Right cardiac atrium (tissue), 5 donors: ENCODE measurements around the gene FCER1A. TPM values are rescaled to one million over a fixed set of nuclear protein-coding genes. Genes with fewer than 3 reads are reported as not detected.

Experiments
- ATAC-seq, 2 donors: fragments of 200-7000 bp; cut with Tn5 transposase; one replicate each; pipeline versions ENCODE4 v1.8.0 to v1.9.1; 2020; ENCODE audit warnings: moderate library complexity in 2 of 2, mild to moderate bottlenecking in 1 of 2
- DNase-seq, 3 donors: peaks; one replicate each; pipeline ENCODE4 v3.0.0-alpha.2; 2020
- H3K27ac ChIP-seq: one replicate; pipeline ENCODE4 v1.5.1; 2013; ENCODE audit warnings: mild to moderate bottlenecking, low read length, control low read depth, moderate library complexity
- H3K27me3 ChIP-seq: one replicate; pipeline ENCODE4 v1.6.1; 2013; ENCODE audit not compliant: control insufficient read depth, insufficient read depth
- H3K4me1 ChIP-seq: one replicate; pipeline ENCODE4 v1.6.1; 2013; ENCODE audit warnings: low read length; ENCODE audit not compliant: control insufficient read depth, insufficient read depth
- H3K4me3 ChIP-seq: one replicate; pipeline ENCODE4 v1.5.1; 2013; ENCODE audit warnings: low read length, control low read depth
- H3K9me3 ChIP-seq: one replicate; pipeline ENCODE4 v1.6.1; 2013; ENCODE audit warnings: low read length; ENCODE audit not compliant: control insufficient read depth
- WGBS: extraction: QIAGEN DNeasy Blood & Tissue Kit; methylation state at CpG from one replicate; pipeline ENCODE4 v1.1.7; 2013; 5-methylcytosine and 5-hydroxymethylcytosine counted together
- intact Hi-C, 4 donors: fragments of 100-400 bp; cut with DNase I; formaldehyde crosslinking; loops; one replicate each; pipeline versions ENCODE4 v1.11.0 to v1.14.0; 2022 to 2023
- polyA plus RNA-seq: library from polyadenylated mRNA; stranded (reverse); fragments of 200-250 nt; gene quantifications from one replicate; pipeline ENCODE4 v1.2.3, GENCODE V29; 2013
- total RNA-seq, 4 donors: library from RNA; stranded (reverse); fragmentation: NEBNext Ultra II Directional; extraction: Animal tissue kit (Norgen Biotek cat#: 25700); gene quantifications; one replicate each; pipeline ENCODE4 v1.2.1, GENCODE V29; 2021
- donor health status: healthy with polysubstance abuse.
- donor health status: DM: no; HTN: yes; CAD: no.
- donor health status: DM: no; HTN: no; CAD: no.
- donor health status: DM: no; HTN: yes; CAD: no; lungs with severe emphysema.
- donor health status: DM: yes; HTN: yes; CAD: no.

Gene FCER1A
- total and polyA plus RNA-seq, 5 donors = 0.20 to 1.7 (median 0.68) TPM; not detected in 1

GRCh38 chr1:159352436-159352835 is 50.3 kb downstream of the FCER1A start:
- Histone ChIP-seq H3K9me3 (no peaks in the 10 kb centered on the region), H3K27me3 (no peaks in the 10 kb centered on the region), H3K27ac (no peak overlapping the region), H3K4me1 (no peaks in the 10 kb centered on the region), H3K4me3 (no peak overlapping the region)
- ATAC-seq (no peak), DNase-seq (no peak)
- intact Hi-C loops = no loop called here
- 63% methylated on average over 2 of the region's 2 CpGs for WGBS

Other genes with a start within 250 kb of the FCER1A start
- gene AIM2, start 225.6 kb upstream of the FCER1A start, total RNA-seq = under 1 TPM in 1 of 4 donors, not detected in 3; 0.23 TPM
- 0.09 TPM for gene AIM2, start 225.6 kb upstream of the FCER1A start, polyA plus RNA-seq
- 10 to 100 TPM in 2 of 4 donors, 1 to 10 TPM in 2; 6.1 to 13.2 (median 8.7) TPM for gene CADM3, start 130.7 kb upstream of the FCER1A start, total RNA-seq
- 9.0 TPM for gene CADM3, start 130.7 kb upstream of the FCER1A start, polyA plus RNA-seq
- gene ACKR1, start 97.5 kb upstream of the FCER1A start, total RNA-seq = 10 to 100 TPM in 1 of 4 donors, 1 to 10 TPM in 3; 2.7 to 17.9 (median 4.0) TPM
- gene ACKR1, start 97.5 kb upstream of the FCER1A start, polyA plus RNA-seq = 13.1 TPM
- gene OR10J4, start 129.9 kb downstream of the FCER1A start, total RNA-seq = not detected
- gene OR10J4, start 129.9 kb downstream of the FCER1A start, polyA plus RNA-seq = not detected
- gene OR10J1, start 137.4 kb downstream of the FCER1A start, total RNA-seq = not detected
- gene OR10J1, start 137.4 kb downstream of the FCER1A start, polyA plus RNA-seq = not detected
- not detected for gene OR10J5, start 233.7 kb downstream of the FCER1A start, total RNA-seq
- not detected for gene OR10J5, start 233.7 kb downstream of the FCER1A start, polyA plus RNA-seq